Measurements from ENCODE around the gene MRFAP1. TPM values are rescaled to one million over a fixed set of nuclear protein-coding genes. Genes with fewer than 3 reads are reported as not detected.

MRFAP1 gene
- total RNA-seq, 4 donors from 2014 or later: 147 to 234 (median 186) TPM

GRCh38 chr4:6594341-6594740, 46.1 kb upstream of the MRFAP1 start:
- Histone ChIP-seq H3K36me3 (peaks cover 0 to 100% (median 15%) of the 10 kb centered on the region in 3 donors), H3K27me3 (no peaks in the 10 kb centered on the region), H3K9me3 (no peaks in the 10 kb centered on the region), H3K4me1 (no peaks in the 10 kb centered on the region), H3K4me3 (no peak overlapping the region), H3K27ac (no peak overlapping the region)
- DNase-seq: no peak
- no peak for TF ChIP-seq CTCF (IDR thresholded peaks at IDR 0.05)
- TF ChIP-seq POLR2A (IDR thresholded peaks at IDR 0.05): no peak
- intact Hi-C loops (cut with DNase I): no loop called here
- 98% methylated on average over 8 of the region's 22 CpGs; no CpG with 5 or more reads in 1 of the 2 donors for WGBS, 2 donors

- intact Hi-C loops (cut with DNase I): no loop called here
- WGBS, 2 donors: 85 to 90% methylated on average over 5 to 7 of the region's 7 CpGs
These were observed 45.6 kb upstream of the MRFAP1 start for GRCh38 chr4:6594826-6595355.

GRCh38 chr4:6595897-6596537, 44.5 kb upstream of the MRFAP1 start:
- no peak for DNase-seq
- H3K27ac ChIP-seq: no peak overlapping the region
- intact Hi-C loops (cut with DNase I): no loop called here
- TF ChIP-seq POLR2A (IDR thresholded peaks at IDR 0.05) (no peak), CTCF (IDR thresholded peaks at IDR 0.05) (no peak)
- H3K36me3 ChIP-seq: peaks cover 0 to 100% (median 15%) of the 10 kb centered on the region in 3 donors
- H3K9me3 ChIP-seq: no peaks in the 10 kb centered on the region
- 35 to 69% methylated on average over 4 to 7 of the region's 16 CpGs for WGBS, 2 donors
- no peak overlapping the region for H3K4me3 ChIP-seq
- H3K27me3 ChIP-seq: no peaks in the 10 kb centered on the region
- H3K4me1 ChIP-seq: no peaks in the 10 kb centered on the region

More at GRCh38 chr4:6594826-6595355, 45.6 kb upstream of the MRFAP1 start:
- Histone ChIP-seq H3K9me3 (no peaks in the 10 kb centered on the region), H3K27me3 (no peaks in the 10 kb centered on the region), H3K27ac (no peak overlapping the region), H3K36me3 (peaks cover 0 to 100% (median 15%) of the 10 kb centered on the region in 3 donors), H3K4me1 (no peaks in the 10 kb centered on the region), H3K4me3 (no peak overlapping the region)
- TF ChIP-seq CTCF (IDR thresholded peaks at IDR 0.05) (no peak), POLR2A (IDR thresholded peaks at IDR 0.05) (no peak)
- DNase-seq: no peak

GRCh38 chr4:6596948-6597347, 43.5 kb upstream of the MRFAP1 start:
- H3K27ac ChIP-seq: no peak overlapping the region
- no peaks in the 10 kb centered on the region for H3K27me3 ChIP-seq
- no peak for DNase-seq
- H3K4me1 ChIP-seq: no peaks in the 10 kb centered on the region
- H3K9me3 ChIP-seq: no peaks in the 10 kb centered on the region
- no peak overlapping the region for H3K4me3 ChIP-seq
- intact Hi-C loops (cut with DNase I): no loop called here
- H3K36me3 ChIP-seq: peaks cover 7 to 100% (median 15%) of the 10 kb centered on the region in 3 donors
- TF ChIP-seq POLR2A (IDR thresholded peaks at IDR 0.05) (no peak), CTCF (IDR thresholded peaks at IDR 0.05) (no peak)
- WGBS, 2 donors: 90 to 93% methylated on average over 4 to 10 of the region's 17 CpGs

- H3K36me3 ChIP-seq: peaks cover 10 to 100% (median 15%) of the 10 kb centered on the region in 3 donors
- H3K4me3 ChIP-seq: no peak overlapping the region
- intact Hi-C loops (cut with DNase I): no loop called here
- no peaks in the 10 kb centered on the region for H3K9me3 ChIP-seq
- no peaks in the 10 kb centered on the region for H3K4me1 ChIP-seq
- 90% methylated on average over 10 of the region's 10 CpGs; no CpG with 5 or more reads in 1 of the 2 donors for WGBS, 2 donors
- DNase-seq: no peak
- no peaks in the 10 kb centered on the region for H3K27me3 ChIP-seq
- no peak for TF ChIP-seq CTCF (IDR thresholded peaks at IDR 0.05)
- no peak for TF ChIP-seq POLR2A (IDR thresholded peaks at IDR 0.05)
- H3K27ac ChIP-seq: no peak overlapping the region
These were observed 42.4 kb upstream of the MRFAP1 start for GRCh38 chr4:6598127-6598526.

Measured in esophagus squamous epithelium (tissue), 5 donors.